ENCODE data around the gene CPVL. TPM values are rescaled to one million over a fixed set of nuclear protein-coding genes. Genes with fewer than 3 reads are reported as not detected.

Gene CPVL
- total RNA-seq, 4 donors from 2014 or later = 8.1 to 17.1 (median 10.1) TPM

DNA sequence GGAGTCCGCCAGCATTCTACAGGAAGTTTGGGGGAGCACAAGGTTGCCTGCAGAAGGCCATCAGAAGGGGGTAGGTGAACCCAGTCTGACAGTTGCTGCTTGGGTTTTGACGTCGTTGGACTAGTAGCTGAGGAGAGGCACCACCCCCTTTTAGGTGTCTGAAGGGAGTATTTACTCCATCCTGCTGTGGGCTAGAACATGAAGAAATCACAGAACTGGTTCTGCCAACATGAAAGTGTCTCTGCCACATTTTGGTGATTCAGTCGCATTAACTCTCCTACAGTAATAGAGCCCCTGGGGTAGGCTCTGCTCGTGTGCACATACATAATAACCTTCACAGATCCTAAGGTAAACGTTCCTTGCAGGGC, 187.4 kb downstream of the CPVL start:
- Histone ChIP-seq H3K4me1 (peaks cover 39% of the 10 kb centered on the region), H3K36me3 (no peaks in the 10 kb centered on the region), H3K27ac (peak overlapping the region; percentile 66), H3K9me3 (no peaks in the 10 kb centered on the region), H3K27me3 (peaks cover 13% of the 10 kb centered on the region), H3K4me3 (peak overlapping the region; percentile 57)
- DNase-seq (ENCODE audit: low spot score in 2 of 2) = no peak
- WGBS = 44% methylated on average over 6 of the region's 6 CpGs
- TF ChIP-seq, protein P1, sequence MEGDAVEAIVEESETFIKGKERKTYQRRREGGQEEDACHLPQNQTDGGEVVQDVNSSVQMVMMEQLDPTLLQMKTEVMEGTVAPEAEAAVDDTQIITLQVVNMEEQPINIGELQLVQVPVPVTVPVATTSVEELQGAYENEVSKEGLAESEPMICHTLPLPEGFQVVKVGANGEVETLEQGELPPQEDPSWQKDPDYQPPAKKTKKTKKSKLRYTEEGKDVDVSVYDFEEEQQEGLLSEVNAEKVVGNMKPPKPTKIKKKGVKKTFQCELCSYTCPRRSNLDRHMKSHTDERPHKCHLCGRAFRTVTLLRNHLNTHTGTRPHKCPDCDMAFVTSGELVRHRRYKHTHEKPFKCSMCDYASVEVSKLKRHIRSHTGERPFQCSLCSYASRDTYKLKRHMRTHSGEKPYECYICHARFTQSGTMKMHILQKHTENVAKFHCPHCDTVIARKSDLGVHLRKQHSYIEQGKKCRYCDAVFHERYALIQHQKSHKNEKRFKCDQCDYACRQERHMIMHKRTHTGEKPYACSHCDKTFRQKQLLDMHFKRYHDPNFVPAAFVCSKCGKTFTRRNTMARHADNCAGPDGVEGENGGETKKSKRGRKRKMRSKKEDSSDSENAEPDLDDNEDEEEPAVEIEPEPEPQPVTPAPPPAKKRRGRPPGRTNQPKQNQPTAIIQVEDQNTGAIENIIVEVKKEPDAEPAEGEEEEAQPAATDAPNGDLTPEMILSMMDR (IDR thresholded peaks at IDR 0.05) = no peak
- TF ChIP-seq EP300 (IDR thresholded peaks at IDR 0.05) (no peak), POLR2AphosphoS5 (IDR thresholded peaks at IDR 0.05) (no peak), POLR2A (IDR thresholded peaks at IDR 0.05) (no peak)

DNA sequence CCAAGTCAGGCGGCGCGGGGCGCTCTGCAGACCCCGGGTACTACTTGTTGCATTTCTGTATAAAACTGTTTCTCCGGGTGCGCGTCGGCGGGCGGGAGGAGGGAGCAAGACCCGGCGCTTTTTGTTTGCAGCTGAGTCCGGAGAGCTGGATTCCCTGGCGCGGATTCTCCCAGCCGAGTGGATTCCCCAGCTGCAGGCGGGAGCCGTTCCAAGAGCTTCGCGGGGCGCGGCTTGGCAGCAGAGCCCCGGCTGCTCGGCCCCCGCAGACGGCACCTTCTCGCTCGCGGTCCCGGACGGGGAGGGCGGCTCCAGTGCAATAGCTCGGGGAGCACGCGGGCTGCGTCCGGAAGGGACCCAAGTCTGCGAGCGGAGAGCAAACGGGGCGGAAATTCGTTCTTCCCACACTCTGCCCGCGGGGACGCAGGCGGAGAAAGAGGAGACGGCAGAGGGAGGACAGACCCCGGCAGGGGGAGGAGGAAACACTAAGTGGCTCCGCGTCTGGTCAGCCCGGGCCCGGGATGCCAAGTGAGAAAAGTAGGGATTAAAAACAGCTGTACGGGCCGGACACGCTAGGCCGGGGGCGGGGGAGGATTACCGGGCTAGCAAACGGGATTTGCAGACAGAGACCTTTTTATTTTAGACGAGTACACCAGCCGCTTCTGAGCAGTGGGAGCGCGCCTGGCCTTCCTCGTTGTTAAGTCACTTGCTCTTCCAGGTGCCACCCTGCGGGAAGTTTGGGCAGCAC, 187.9 kb downstream of the CPVL start, which contains the start of gene TRIL:
Gene TRIL (minus strand): TSS at position 96 of the 745 bp plus-strand sequence. CDS start 284 bp downstream, outside the sequence.
- Histone ChIP-seq H3K9me3 (no peaks in the 10 kb centered on the region), H3K36me3 (no peaks in the 10 kb centered on the region), H3K27ac (peak within 1 kb of the TSS; percentile 66), H3K4me3 (peak within 1 kb of the TSS; percentile 57), H3K27me3 (peaks cover 13% of the 10 kb centered on the region), H3K4me1 (peaks cover 42% of the 10 kb centered on the region)
- TF ChIP-seq EP300 (IDR thresholded peaks at IDR 0.05) (no peak), POLR2A (IDR thresholded peaks at IDR 0.05) (no peak), POLR2AphosphoS5 (IDR thresholded peaks at IDR 0.05) (no peak)
- TF ChIP-seq, protein P1 (IDR thresholded peaks at IDR 0.05) = no peak
- 3% methylated on average over 53 of the region's 66 CpGs for WGBS
- DNase-seq (ENCODE audit: low spot score in 2 of 2) = peak; percentile 86 to 89

DNA sequence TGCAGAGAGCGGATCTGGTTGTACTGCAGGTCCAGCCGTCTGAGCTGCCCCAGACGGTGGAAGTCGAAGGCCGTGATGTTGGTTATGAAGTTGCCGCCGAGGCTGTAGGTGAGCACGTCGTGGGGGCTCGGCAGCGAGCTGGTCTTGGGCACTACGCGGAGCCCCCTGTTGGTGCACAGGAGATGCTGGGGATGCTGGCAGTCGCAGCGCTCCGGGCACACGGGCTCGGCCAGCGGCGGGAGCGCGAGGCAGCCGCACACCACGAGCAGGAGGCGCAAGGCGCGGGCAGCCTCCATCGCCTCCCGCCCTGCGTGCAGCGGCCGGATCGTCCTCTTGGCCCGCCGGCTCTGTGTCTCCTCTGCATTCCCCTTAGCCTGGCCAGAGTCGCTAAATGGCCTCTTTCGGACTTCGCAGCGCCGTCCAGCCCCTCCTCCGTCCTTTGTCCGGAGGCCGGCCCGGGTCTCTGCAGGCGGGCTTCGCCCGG, 188.5 kb downstream of the CPVL start:
- Histone ChIP-seq H3K27ac (peak overlapping the region; percentile 66), H3K9me3 (no peaks in the 10 kb centered on the region), H3K27me3 (peaks cover 13% of the 10 kb centered on the region), H3K36me3 (no peaks in the 10 kb centered on the region), H3K4me1 (peaks cover 45% of the 10 kb centered on the region), H3K4me3 (peak overlapping the region; percentile 57)
- TF ChIP-seq, protein P1 (IDR thresholded peaks at IDR 0.05) = no peak
- no peak for DNase-seq (ENCODE audit: low spot score in 2 of 2)
- WGBS = 6% methylated on average over 16 of the region's 47 CpGs

DNA sequence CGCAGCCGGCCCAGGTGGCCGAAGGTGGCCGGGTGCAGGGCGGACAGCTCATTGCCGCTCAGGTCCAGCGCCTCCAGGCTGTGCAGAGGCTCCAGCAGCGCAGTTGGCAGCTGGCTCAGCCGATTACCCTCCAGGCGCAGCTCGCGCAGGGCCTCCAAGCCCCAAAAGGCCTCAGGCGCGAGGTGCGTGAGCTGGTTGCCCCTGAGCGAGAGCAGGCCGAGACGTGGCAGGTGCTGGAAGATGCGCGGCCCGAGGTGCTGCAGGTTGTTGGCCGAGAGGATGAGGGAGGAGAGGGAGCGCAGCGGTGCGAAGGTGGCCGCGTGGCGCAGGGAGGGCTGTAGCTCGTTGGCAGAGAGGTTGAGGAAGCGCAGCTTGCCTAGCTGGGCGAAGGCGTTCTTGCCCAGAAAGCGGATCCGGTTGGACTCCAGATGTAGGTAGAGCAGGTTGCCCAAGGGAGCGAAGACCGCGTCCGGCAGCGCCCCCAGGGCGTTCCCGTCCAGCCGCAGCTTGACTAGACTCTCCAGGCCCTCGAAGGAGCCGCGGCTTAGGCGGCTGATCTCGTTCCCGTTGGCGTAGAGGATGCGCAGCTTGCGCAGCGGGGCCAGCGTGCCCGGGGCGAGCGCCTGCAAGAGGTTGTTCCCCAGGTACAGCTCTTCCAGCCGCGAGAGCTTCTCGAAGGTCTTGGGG, 189.1 kb downstream of the CPVL start:
- no peaks in the 10 kb centered on the region for H3K36me3 ChIP-seq
- DNase-seq (ENCODE audit: low spot score in 2 of 2) = peak in 1 of 2 donors; percentile 75
- H3K27ac ChIP-seq = no peak overlapping the region
- no peaks in the 10 kb centered on the region for H3K9me3 ChIP-seq
- peaks cover 13% of the 10 kb centered on the region for H3K27me3 ChIP-seq
- 0% methylated on average over 30 of the region's 59 CpGs for WGBS
- peak overlapping the region; percentile 57 for H3K4me3 ChIP-seq
- TF ChIP-seq, protein P1 (IDR thresholded peaks at IDR 0.05) = no peak
- TF ChIP-seq POLR2A (IDR thresholded peaks at IDR 0.05) = no peak
- no peak for TF ChIP-seq POLR2AphosphoS5 (IDR thresholded peaks at IDR 0.05)
- no peak for TF ChIP-seq EP300 (IDR thresholded peaks at IDR 0.05)
- peaks cover 45% of the 10 kb centered on the region for H3K4me1 ChIP-seq

DNA sequence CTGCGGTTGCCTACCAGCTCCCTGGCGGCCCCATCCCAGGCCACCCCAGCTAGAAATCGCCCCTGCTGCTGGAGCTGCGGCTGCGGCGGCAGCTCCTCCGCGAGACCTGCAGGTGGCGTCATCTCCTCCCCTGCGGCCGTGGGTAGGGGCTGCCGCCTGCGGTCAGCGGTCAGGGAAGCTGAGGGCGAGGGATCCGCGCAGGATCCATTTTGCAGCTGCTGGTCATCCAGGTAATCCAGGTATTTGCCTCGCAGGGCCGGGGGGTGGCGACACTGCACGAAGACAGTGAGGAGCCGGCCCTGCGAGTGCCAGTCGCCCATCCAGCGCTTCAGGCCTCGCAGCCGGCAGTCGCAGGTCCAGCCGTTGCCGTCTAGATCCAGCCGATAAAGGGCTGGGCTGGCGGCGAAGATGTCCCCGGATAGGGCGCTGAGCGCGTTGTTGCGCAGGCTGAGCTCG, 189.7 kb downstream of the CPVL start:
- Histone ChIP-seq H3K4me1 (peaks cover 45% of the 10 kb centered on the region), H3K27me3 (peaks cover 13% of the 10 kb centered on the region)
- TF ChIP-seq POLR2AphosphoS5 (IDR thresholded peaks at IDR 0.05) (no peak), POLR2A (IDR thresholded peaks at IDR 0.05) (no peak), EP300 (IDR thresholded peaks at IDR 0.05) (no peak)
- TF ChIP-seq, protein P1 (IDR thresholded peaks at IDR 0.05) = peak; percentile 26 to 52

More for the DNA sequence above, 189.7 kb downstream of the CPVL start:
- peak overlapping the region; percentile 57 for H3K4me3 ChIP-seq
- no peaks in the 10 kb centered on the region for H3K36me3 ChIP-seq
- peak overlapping the region; percentile 10 for H3K27ac ChIP-seq
- DNase-seq (ENCODE audit: low spot score in 2 of 2) = peak; percentile 78 to 79
- 2% methylated on average over 11 of the region's 39 CpGs for WGBS
- no peaks in the 10 kb centered on the region for H3K9me3 ChIP-seq

All from suprapubic skin (tissue), 4 donors.